ENCODE measurements around the gene TXLNG.

The TXLNG gene

GRCh38 chrX:16876696-16877095 is 90.4 kb downstream of the TXLNG start:
- Histone ChIP-seq H3K36me3 (ENCODE audit: control insufficient read depth, insufficient read depth, low read length) (no peaks in the 10 kb centered on the region), H3K79me2 (no peaks in the 10 kb centered on the region), H3K9ac (no peak overlapping the region), H3K27me3 (ENCODE audit: control insufficient read depth, insufficient read depth, low read length) (no peaks in the 10 kb centered on the region), H3K4me2 (ENCODE audit: low read length) (no peak overlapping the region), H3K9me3 (ENCODE audit: control insufficient read depth, low read length) (no peaks in the 10 kb centered on the region), H3K4me1 (no peaks in the 10 kb centered on the region), H3K27ac (no peak overlapping the region), H2AFZ (no peak overlapping the region), H3K4me3 (ENCODE audit: low read depth, low read length) (no peak overlapping the region)
- TF ChIP-seq CTCF (IDR thresholded peaks at IDR 0.05), result no peak

- Histone ChIP-seq H3K36me3 (ENCODE audit: control insufficient read depth, insufficient read depth, low read length) (no peaks in the 10 kb centered on the region), H3K9ac (no peak overlapping the region), H3K79me2 (no peaks in the 10 kb centered on the region), H3K27ac (no peak overlapping the region), H2AFZ (peak overlapping the region; percentile 70), H3K9me3 (ENCODE audit: control insufficient read depth, low read length) (no peaks in the 10 kb centered on the region), H3K27me3 (ENCODE audit: control insufficient read depth, insufficient read depth, low read length) (no peaks in the 10 kb centered on the region), H3K4me3 (ENCODE audit: low read depth, low read length) (peak overlapping the region; percentile 14), H3K4me2 (ENCODE audit: low read length) (peak overlapping the region; percentile 36), H3K4me1 (peaks cover 3% of the 10 kb centered on the region)
- TF ChIP-seq CTCF (IDR thresholded peaks at IDR 0.05), result no peak
Measured at GRCh38 chrX:16882169-16882568, 95.9 kb downstream of the TXLNG start.

- H3K36me3 ChIP-seq (ENCODE audit: control insufficient read depth, insufficient read depth, low read length), result no peaks in the 10 kb centered on the region
- peak overlapping the region; percentile 36 for H3K4me2 ChIP-seq (ENCODE audit: low read length)
- no peak overlapping the region for H3K9ac ChIP-seq
- H3K9me3 ChIP-seq (ENCODE audit: control insufficient read depth, low read length), result no peaks in the 10 kb centered on the region
- peak overlapping the region; percentile 85 for H3K27ac ChIP-seq
- TF ChIP-seq CTCF (IDR thresholded peaks at IDR 0.05), result peak; percentile 63
- H3K4me1 ChIP-seq, result peaks cover 3% of the 10 kb centered on the region
- no peaks in the 10 kb centered on the region for H3K27me3 ChIP-seq (ENCODE audit: control insufficient read depth, insufficient read depth, low read length)
- peak overlapping the region; percentile 80 for H2AFZ ChIP-seq
- H3K79me2 ChIP-seq, result no peaks in the 10 kb centered on the region
- peak overlapping the region; percentile 43 for H3K4me3 ChIP-seq (ENCODE audit: low read depth, low read length)
Measured at GRCh38 chrX:16882702-16883486, 96.6 kb downstream of the TXLNG start.

- H2AFZ ChIP-seq, result peak overlapping the region; percentile 80
- no peaks in the 10 kb centered on the region for H3K79me2 ChIP-seq
- no peak overlapping the region for H3K9ac ChIP-seq
- H3K27me3 ChIP-seq (ENCODE audit: control insufficient read depth, insufficient read depth, low read length), result no peaks in the 10 kb centered on the region
- peak overlapping the region; percentile 36 for H3K4me2 ChIP-seq (ENCODE audit: low read length)
- H3K36me3 ChIP-seq (ENCODE audit: control insufficient read depth, insufficient read depth, low read length), result no peaks in the 10 kb centered on the region
- no peak overlapping the region for H3K4me3 ChIP-seq (ENCODE audit: low read depth, low read length)
- no peak overlapping the region for H3K27ac ChIP-seq
- TF ChIP-seq CTCF (IDR thresholded peaks at IDR 0.05), result no peak
- H3K4me1 ChIP-seq, result peaks cover 3% of the 10 kb centered on the region
- H3K9me3 ChIP-seq (ENCODE audit: control insufficient read depth, low read length), result no peaks in the 10 kb centered on the region
Measured at GRCh38 chrX:16883487-16883804, 97.2 kb downstream of the TXLNG start.

- no peak overlapping the region for H3K4me2 ChIP-seq (ENCODE audit: low read length)
- H3K27ac ChIP-seq, result no peak overlapping the region
- peaks cover 3% of the 10 kb centered on the region for H3K4me1 ChIP-seq
- H3K27me3 ChIP-seq (ENCODE audit: control insufficient read depth, insufficient read depth, low read length), result no peaks in the 10 kb centered on the region
- H2AFZ ChIP-seq, result no peak overlapping the region
- TF ChIP-seq CTCF (IDR thresholded peaks at IDR 0.05), result no peak
- no peaks in the 10 kb centered on the region for H3K79me2 ChIP-seq
- no peak overlapping the region for H3K9ac ChIP-seq
- H3K36me3 ChIP-seq (ENCODE audit: control insufficient read depth, insufficient read depth, low read length), result no peaks in the 10 kb centered on the region
- H3K9me3 ChIP-seq (ENCODE audit: control insufficient read depth, low read length), result no peaks in the 10 kb centered on the region
- no peak overlapping the region for H3K4me3 ChIP-seq (ENCODE audit: low read depth, low read length)
Measured at GRCh38 chrX:16885628-16886027, 99.4 kb downstream of the TXLNG start.

Data from parathyroid adenoma (tissue), 2 donors.